K562 (cell line): ENCODE measurements around the gene PRDM16. TPM values are rescaled to one million over a fixed set of nuclear protein-coding genes. Genes with fewer than 3 reads are reported as not detected.

ENCODE experiments used
- ATAC-seq: fragments of 200-7000 bp; cut with Tn5 transposase; 3 replicates; pipeline ENCODE4 v1.9.1; 2020; ENCODE audit warnings: moderate library complexity
- BruUV-seq: library from RNA; stranded (reverse); fragments of 400-500 nt; replicated peaks from 2 replicates; lab custom pipeline; 2021; lab: Mats Ljungman, UMichigan
- CTCF ChIA-PET: fragments of 300-600 bp; formaldehyde crosslinking; extraction: SDS; loops from one replicate; lab custom pipeline; 2021; ENCODE audit warnings: low intra/inter-chr PET ratio; lab: Yijun Ruan, JAX
- POLR2A ChIA-PET: fragments of 300-600, 350-650 bp; sonication (Branson Sonifier 250); formaldehyde crosslinking; extraction: SDS; loops from one replicate; lab custom pipeline; 2021; ENCODE audit warnings: antibody characterized with exemption, inconsistent platforms; lab: Yijun Ruan, JAX
- DNase-seq, 4 experiments: peaks; one replicate each; pipeline versions ENCODE4 v3.0.0 to v3.0.0-alpha.2; 2011 to 2018; ENCODE audit warnings: low spot score in 3 of 4, mixed read lengths in 3 of 4; ENCODE audit errors: extremely low read depth in 1 of 4
- FAIRE-seq: peaks from 2 replicates; lab custom pipeline; 2011; peaks lifted over from hg19 to GRCh38; lab: Jason Lieb, UNC
- H2AFZ ChIP-seq: 2 replicates; pipeline ENCODE4 v1.6.0; 2011; ENCODE audit warnings: low read depth, low read length, control low read depth, inconsistent platforms
- H3K27ac ChIP-seq: fragments of 200-600 bp; 3 replicates; pipeline ENCODE4 v1.8.0; 2011; ENCODE audit warnings: low read depth, mild to moderate bottlenecking, control low read depth, inconsistent platforms, low read length, moderate library complexity, mixed read lengths; ENCODE audit errors: extremely low read depth
- H3K27me3 ChIP-seq, 2 experiments: fragments of 300-600 bp in 1 of 2; 2 replicates in 1 of 2; 3 replicates in 1 of 2; pipeline versions ENCODE4 v1.6.0 to v1.8.0; 2011; ENCODE audit warnings: inconsistent platforms in 2 of 2, low read length in 2 of 2, mild to moderate bottlenecking in 1 of 2, mixed read lengths in 1 of 2, moderate library complexity in 1 of 2; ENCODE audit not compliant: control insufficient read depth in 2 of 2, insufficient read depth in 2 of 2
- H3K36me3 ChIP-seq: fragments of 300-600 bp; 3 replicates; pipeline ENCODE4 v1.8.0; 2011; ENCODE audit warnings: mild to moderate bottlenecking, low read length, inconsistent platforms; ENCODE audit not compliant: control insufficient read depth, insufficient read depth
- H3K4me1 ChIP-seq, 2 experiments: fragments of 200-600 bp in 1 of 2; replicated peaks in 1 of 2; 2 replicates in 1 of 2; 3 replicates in 1 of 2; pipeline versions ENCODE4 v1.5.1 to v1.8.0; 2011; ENCODE audit warnings: inconsistent platforms in 2 of 2, low read length in 2 of 2, mild to moderate bottlenecking in 1 of 2, mixed read lengths in 1 of 2, moderate library complexity in 1 of 2; ENCODE audit not compliant: control insufficient read depth in 2 of 2, insufficient read depth in 2 of 2
- H3K4me2 ChIP-seq: 2 replicates; pipeline ENCODE4 v1.6.1; 2011; ENCODE audit warnings: low read length, control low read depth, inconsistent platforms, mixed read lengths; ENCODE audit not compliant: insufficient read depth
- H3K4me3 ChIP-seq: fragments of 200-600 bp; sonication (generic), shearing (Covaris generic); 2 replicates; pipeline ENCODE4 v1.5.1; 2016; ENCODE audit warnings: control low read depth, inconsistent platforms
- H3K79me2 ChIP-seq: fragments of 200-600 bp; 3 replicates; pipeline ENCODE4 v1.8.0; 2011; ENCODE audit warnings: low read length, inconsistent platforms; ENCODE audit not compliant: control insufficient read depth, insufficient read depth
- H3K9ac ChIP-seq, 2 experiments: 2 replicates each; pipeline versions ENCODE4 v1.6.0 to v1.6.1; 2011; ENCODE audit warnings: low read depth in 2 of 2, low read length in 2 of 2, control low read depth in 1 of 2, inconsistent platforms in 1 of 2, mild to moderate bottlenecking in 1 of 2, mixed read lengths in 1 of 2; ENCODE audit not compliant: insufficient read depth in 1 of 2
- H3K9me1 ChIP-seq: one replicate; pipeline ENCODE4 v1.6.0; 2011; ENCODE audit warnings: inconsistent platforms, mild to moderate bottlenecking, low read length, moderate library complexity; ENCODE audit not compliant: control insufficient read depth, insufficient read depth
- H3K9me3 ChIP-seq: replicated peaks from 2 replicates; pipeline ENCODE4 v1.5.1; 2011; ENCODE audit warnings: low read depth, low read length, inconsistent platforms; ENCODE audit not compliant: control insufficient read depth, insufficient read depth
- H4K20me1 ChIP-seq: replicated peaks from 2 replicates; pipeline ENCODE4 v1.6.1; 2011; ENCODE audit warnings: low read length, inconsistent platforms, mixed read lengths; ENCODE audit not compliant: control insufficient read depth, insufficient read depth
- ATF2 ChIP-seq: sonication (generic); formaldehyde crosslinking; IDR thresholded peaks from 2 replicates; pipeline ENCODE4 v1.8.1; 2022; ENCODE audit warnings: missing genetic modification reagents
- CHCHD3 ChIP-seq: fragments of 250-450 bp; sonication (Bioruptor Pico); IDR thresholded peaks from 2 replicates; pipeline ENCODE4 v2.1.2; 2022; ENCODE audit warnings: mild to moderate bottlenecking
- CUX1 ChIP-seq: fragments of 200-800 bp; sonication (Bioruptor generic); IDR thresholded peaks from 2 replicates; pipeline ENCODE4 v1.6.1; 2016; ENCODE audit warnings: missing genetic modification characterization, missing compliant biosample characterization
- E2F4 ChIP-seq: sonication (generic); formaldehyde crosslinking; IDR thresholded peaks from 2 replicates; pipeline ENCODE4 v1.8.0; 2022; ENCODE audit warnings: mild to moderate bottlenecking, low read depth, missing genetic modification reagents
- E2F6 ChIP-seq, 2 experiments: IDR thresholded peaks; 2 replicates each; pipeline ENCODE4 v1.6.1; 2011; ENCODE audit warnings: borderline replicate concordance in 1 of 2, control low read depth in 1 of 2, low read depth in 1 of 2, low read length in 1 of 2, mild to moderate bottlenecking in 1 of 2, mixed read lengths in 1 of 2, moderate library complexity in 1 of 2; ENCODE audit not compliant: insufficient read depth in 1 of 2, insufficient read length in 1 of 2, poor library complexity in 1 of 2, severe bottlenecking in 1 of 2; ENCODE audit errors: extremely low read depth in 1 of 2
- HMG20A ChIP-seq: fragments of 450-650 bp; formaldehyde crosslinking; conservative IDR thresholded peaks from 2 replicates; pipeline ENCODE4 v1.4.0; 2020; ENCODE audit warnings: mild to moderate bottlenecking, mixed read lengths
- HNRNPL ChIP-seq: fragments of 200-400 bp; formaldehyde crosslinking; IDR thresholded peaks from 2 replicates; pipeline ENCODE4 v1.6.1; 2017; ENCODE audit warnings: low read depth, mild to moderate bottlenecking, low read length
- MIER1 ChIP-seq: fragments of 450-650 bp; IDR thresholded peaks from 2 replicates; pipeline ENCODE4 v1.6.1; 2016; ENCODE audit warnings: antibody characterized with exemption, mild to moderate bottlenecking, low read depth
- OTX1 ChIP-seq: fragments of 450-650 bp; formaldehyde crosslinking; IDR thresholded peaks from 2 replicates; pipeline ENCODE4 v1.4.0; 2022; ENCODE audit warnings: mild to moderate bottlenecking
- SMAD4 ChIP-seq: fragments of 250-450 bp; sonication (Bioruptor Pico); conservative IDR thresholded peaks from 2 replicates; pipeline ENCODE4 v1.8.0; 2021; ENCODE audit warnings: inconsistent platforms, mild to moderate bottlenecking, moderate library complexity
- USF2 ChIP-seq: sonication (generic); formaldehyde crosslinking; IDR thresholded peaks from 2 replicates; pipeline ENCODE4 v1.5.0; 2020; ENCODE audit warnings: missing genetic modification reagents
- WGBS: fragments of 100-300 bp; shearing (Covaris generic); methylation state at CpG from one replicate; pipeline ENCODE4 v1.1.6; 2016; ENCODE audit warnings: low coverage, mixed read lengths; ENCODE audit not compliant: insufficient coverage; ENCODE audit errors: missing lambda C conversion rate; 5-methylcytosine and 5-hydroxymethylcytosine counted together
- in situ Hi-C: fragments of 300-500 bp; cut with MboI; formaldehyde crosslinking; loops from 4 replicates; pipeline ENCODE4 v1.15.0; 2018; ENCODE audit warnings: inconsistent platforms, mixed read lengths
- intact Hi-C: fragments of 100-400 bp; cut with micrococcal nuclease; formaldehyde crosslinking; loops from 2 replicates; pipeline ENCODE4 v1.14.2; 2022
- polyA plus RNA-seq, 8 experiments: library from polyadenylated mRNA; depleted of rRNA in 4 of 8; stranded (reverse) in 5 of 8; unstranded in 3 of 8; fragments of >200 nt; fragmentation: Nextera tagmentation in 2 of 8; fragmentation: Illumina TruSeq in 1 of 8; extraction: Ambion mirVana in 2 of 8; extraction: Trizol in 1 of 8; gene quantifications; 2 replicates each; pipeline versions ENCODE4 v1.2.1 to v1.2.3, GENCODE V29; 2011 to 2014; ENCODE audit warnings: inconsistent platforms in 1 of 8, missing spikeins in 1 of 8
- total RNA-seq, 7 experiments: library from RNA; depleted of rRNA in 6 of 7; stranded (reverse); fragments of >200 nt in 6 of 7; fragmentation: Illumina TruSeq in 2 of 7; extraction: Trizol in 2 of 7; gene quantifications; 2 replicates each; pipeline versions ENCODE4 v1.2.1 to v1.2.3, GENCODE V29; 2011 to 2021; ENCODE audit warnings: low replicate concordance in 1 of 7

The PRDM16 gene
- total and polyA plus RNA-seq, 9 of the 15 experiments (the other 6 are each of a cell fraction or from before 2014, with no cell fraction given): 0.10 to 0.27 TPM; not detected in 7

- intact Hi-C loops: no loop called here
- H3K4me2 ChIP-seq: no peak overlapping the region
- no peak overlapping the region for H3K4me3 ChIP-seq
- H3K36me3 ChIP-seq: no peaks in the 10 kb centered on the region
- WGBS: 0% methylated on average over 11 of the region's 11 CpGs
- no peaks in the 10 kb centered on the region for H3K4me1 ChIP-seq
- no peaks in the 10 kb centered on the region for H3K9me3 ChIP-seq
- BruUV-seq: no TSS peak
- peaks cover 13% of the 10 kb centered on the region; the same call in 1 of the 2 replicates for H4K20me1 ChIP-seq
- H3K27me3 ChIP-seq: peaks cover 0 to 61% of the 10 kb centered on the region in 2 experiments; a peak in 2 of 5 replicates
- POLR2A ChIA-PET: interaction anchor here (0.6 kb wide), 1 partner anchor 103 kb away, joined by 3 read pairs; no protein-coding TSS in a partner anchor
- no peak overlapping the region; a peak in 1 of 4 replicates for H3K9ac ChIP-seq
- CTCF ChIA-PET: no interaction called here
- no peak overlapping the region for H3K27ac ChIP-seq
- in situ Hi-C loops: no loop called here
- DNase-seq: no peak
- ATAC-seq: no peak
- no peaks in the 10 kb centered on the region for H3K79me2 ChIP-seq
- no peaks in the 10 kb centered on the region for H3K9me1 ChIP-seq
- FAIRE-seq: no peak
- H2AFZ ChIP-seq: no peak overlapping the region
- TF ChIP-seq CUX1 (CRISPR knock-in tag) (no peak), ATF2 (no peak), OTX1 (CRISPR knock-in tag) (no peak), HNRNPL (no peak), E2F6 (IDR thresholded peaks at IDR 0.05; ENCODE audit: borderline replicate concordance in 1 of 2, extremely low read depth in 1 of 2, insufficient read depth in 1 of 2, insufficient read length in 1 of 2, low read depth in 1 of 2, low read length in 1 of 2, poor library complexity in 1 of 2, severe bottlenecking in 1 of 2) (no peak), USF2 (no peak), E2F4 (CRISPR knock-in tag) (no peak), MIER1 (no peak), SMAD4 (CRISPR knock-in tag) (no peak), CHCHD3 (no peak), HMG20A (CRISPR knock-in tag) (no peak)
Measured at GRCh38 chr1:3304692-3305091, 235.7 kb downstream of the PRDM16 start.
